ENCODE results near the gene CNPY3.

DNA sequence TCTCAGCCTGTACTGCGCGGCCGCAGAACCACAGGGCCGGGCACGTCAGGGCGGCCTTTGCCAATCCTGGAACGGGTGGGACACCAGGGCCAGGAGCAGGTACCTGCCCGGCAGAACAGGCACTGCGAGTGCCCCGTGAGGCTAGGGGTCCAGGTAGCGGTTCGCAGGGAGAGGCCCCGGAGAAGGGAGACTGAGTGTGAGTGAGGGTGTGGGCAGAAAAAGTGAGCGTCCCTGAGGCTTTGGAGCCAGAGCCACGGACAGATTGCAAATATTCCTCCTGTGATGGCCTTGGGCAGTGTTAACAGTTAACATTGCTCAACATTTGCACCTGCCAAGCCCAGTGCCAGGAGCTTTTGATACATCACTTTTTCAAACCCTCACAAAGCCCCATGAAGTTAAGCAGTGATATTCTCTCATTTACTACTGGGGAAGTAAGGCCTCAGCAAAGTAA, 31.8 kb downstream of the CNPY3 start:
- TF ChIP-seq, protein P1, sequence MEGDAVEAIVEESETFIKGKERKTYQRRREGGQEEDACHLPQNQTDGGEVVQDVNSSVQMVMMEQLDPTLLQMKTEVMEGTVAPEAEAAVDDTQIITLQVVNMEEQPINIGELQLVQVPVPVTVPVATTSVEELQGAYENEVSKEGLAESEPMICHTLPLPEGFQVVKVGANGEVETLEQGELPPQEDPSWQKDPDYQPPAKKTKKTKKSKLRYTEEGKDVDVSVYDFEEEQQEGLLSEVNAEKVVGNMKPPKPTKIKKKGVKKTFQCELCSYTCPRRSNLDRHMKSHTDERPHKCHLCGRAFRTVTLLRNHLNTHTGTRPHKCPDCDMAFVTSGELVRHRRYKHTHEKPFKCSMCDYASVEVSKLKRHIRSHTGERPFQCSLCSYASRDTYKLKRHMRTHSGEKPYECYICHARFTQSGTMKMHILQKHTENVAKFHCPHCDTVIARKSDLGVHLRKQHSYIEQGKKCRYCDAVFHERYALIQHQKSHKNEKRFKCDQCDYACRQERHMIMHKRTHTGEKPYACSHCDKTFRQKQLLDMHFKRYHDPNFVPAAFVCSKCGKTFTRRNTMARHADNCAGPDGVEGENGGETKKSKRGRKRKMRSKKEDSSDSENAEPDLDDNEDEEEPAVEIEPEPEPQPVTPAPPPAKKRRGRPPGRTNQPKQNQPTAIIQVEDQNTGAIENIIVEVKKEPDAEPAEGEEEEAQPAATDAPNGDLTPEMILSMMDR (IDR thresholded peaks at IDR 0.05; ENCODE audit: borderline replicate concordance, extremely low read depth, low read length, poor library complexity, severe bottlenecking), result no peak
- TF ChIP-seq EZH2 (IDR thresholded peaks at IDR 0.05; ENCODE audit: borderline replicate concordance, low read depth, low read length, severe bottlenecking), result no peak
